ENCODE measurements around the gene GALNT2.

GALNT2 gene

GRCh38 chr1:230091473-230092231 lies 24.6 kb downstream of the GALNT2 start:
- DNase-seq (ENCODE audit: low read depth), result peak; percentile 71

GRCh38 chr1:230094746-230095145 lies 27.7 kb downstream of the GALNT2 start:
- DNase-seq (ENCODE audit: low read depth), result no peak

- DNase-seq (ENCODE audit: low read depth), result no peak
Observed at GRCh38 chr1:230095938-230096337, 28.9 kb downstream of the GALNT2 start.

- no peak for DNase-seq (ENCODE audit: low read depth)
Observed at GRCh38 chr1:230097370-230097769, 30.3 kb downstream of the GALNT2 start.

GRCh38 chr1:230098723-230099122 lies 31.7 kb downstream of the GALNT2 start:
- DNase-seq (ENCODE audit: low read depth), result no peak

- no peak for DNase-seq (ENCODE audit: low read depth)
Observed at GRCh38 chr1:230099465-230099864, 32.4 kb downstream of the GALNT2 start.

GRCh38 chr1:230100932-230101331 lies 33.9 kb downstream of the GALNT2 start:
- DNase-seq (ENCODE audit: low read depth), result no peak

- DNase-seq (ENCODE audit: low read depth), result no peak
Observed at GRCh38 chr1:230101556-230101955, 34.5 kb downstream of the GALNT2 start.

- no peak for DNase-seq (ENCODE audit: low read depth)
Observed at GRCh38 chr1:230102046-230102445, 35.0 kb downstream of the GALNT2 start.

- no peak for DNase-seq (ENCODE audit: low read depth)
Observed at GRCh38 chr1:230102472-230102871, 35.4 kb downstream of the GALNT2 start.

GRCh38 chr1:230103306-230104173 lies 36.5 kb downstream of the GALNT2 start:
- no peak for DNase-seq (ENCODE audit: low read depth)

GRCh38 chr1:230104395-230105244 lies 37.6 kb downstream of the GALNT2 start:
- peak; percentile 100 for DNase-seq (ENCODE audit: low read depth)

GRCh38 chr1:230105245-230105753 lies 38.3 kb downstream of the GALNT2 start:
- DNase-seq (ENCODE audit: low read depth), result no peak

GRCh38 chr1:230105754-230106625 lies 39.0 kb downstream of the GALNT2 start:
- DNase-seq (ENCODE audit: low read depth), result peak; percentile 92

GRCh38 chr1:230107941-230108340 lies 40.9 kb downstream of the GALNT2 start:
- no peak for DNase-seq (ENCODE audit: low read depth)

- DNase-seq (ENCODE audit: low read depth), result no peak
Observed at GRCh38 chr1:230108580-230108979, 41.5 kb downstream of the GALNT2 start.

- no peak for DNase-seq (ENCODE audit: low read depth)
Observed at GRCh38 chr1:230109066-230109465, 42.0 kb downstream of the GALNT2 start.

- no peak for DNase-seq (ENCODE audit: low read depth)
Observed at GRCh38 chr1:230109895-230110667, 43.0 kb downstream of the GALNT2 start.

- no peak for DNase-seq (ENCODE audit: low read depth)
Observed at GRCh38 chr1:230110971-230111370, 43.9 kb downstream of the GALNT2 start.

GRCh38 chr1:230112131-230112701 lies 45.2 kb downstream of the GALNT2 start:
- no peak for DNase-seq (ENCODE audit: low read depth)

All from ELR (cell line).